ENCODE measurements around the gene TSHZ1. TPM values are rescaled to one million over a fixed set of nuclear protein-coding genes. Genes with fewer than 3 reads are reported as not detected.

Gene TSHZ1
- 10 to 100 TPM; 13.8 to 14.3 TPM for total RNA-seq

- H3K27ac Mint-ChIP-seq = peak within 1 kb of the TSS; percentile 98
- peaks cover 11% of the 10 kb centered on the region for H3K27me3 Mint-ChIP-seq (ENCODE audit: low read depth)
- peaks cover 7% of the 10 kb centered on the region for H3K36me3 Mint-ChIP-seq (ENCODE audit: low read depth)
- no peaks in the 10 kb centered on the region for H3K9me3 Mint-ChIP-seq
- DNase-seq = peak; percentile 82
- peak within 1 kb of the TSS; percentile 97 for H3K4me3 Mint-ChIP-seq
- CTCF ChIA-PET = interaction anchor here (0.7 to 2.9 kb wide), 5 partner anchors 15 to 198 kb away, joined by 3 to 7 read pairs (median 3); no protein-coding TSS in a partner anchor
- intact Hi-C loops (cut with micrococcal nuclease) = loop anchor here (1.0 to 10.0 kb wide), 7 partner anchors 139 to 1894 kb away; partner anchors contain the start of genes CNDP2 and ZNF407
- peaks cover 56% of the 10 kb centered on the region for H3K4me1 Mint-ChIP-seq (ENCODE audit: low read depth)
These were observed at the start of gene TSHZ1 for GRCh38 chr18:75210274-75211001. Gene TSHZ1, plus strand, starts transcription at chr18:75210797. Its CDS starts 1,080 bp downstream, at chr18:75211877.

- intact Hi-C loops (cut with micrococcal nuclease) = loop anchor here (10.0 kb wide), 1 partner anchor 507 kb away; no protein-coding TSS in a partner anchor
- H3K4me1 Mint-ChIP-seq (ENCODE audit: low read depth) = peaks cover 10% of the 10 kb centered on the region
- no peaks in the 10 kb centered on the region for H3K27me3 Mint-ChIP-seq (ENCODE audit: low read depth)
- peaks cover 8% of the 10 kb centered on the region for H3K9me3 Mint-ChIP-seq
- peak; percentile 12 for DNase-seq
- no peak overlapping the region for H3K27ac Mint-ChIP-seq
- CTCF ChIA-PET = no interaction called here
- H3K4me3 Mint-ChIP-seq = peak overlapping the region; percentile 62
- no peaks in the 10 kb centered on the region for H3K36me3 Mint-ChIP-seq (ENCODE audit: low read depth)
These were observed 49.2 kb upstream of the TSHZ1 start for GRCh38 chr18:75161256-75162028.

GRCh38 chr18:75162467-75162866 lies 48.1 kb upstream of the TSHZ1 start:
- Mint-ChIP-seq H3K9me3 (peaks cover 8% of the 10 kb centered on the region), H3K27me3 (ENCODE audit: low read depth) (peaks cover 5% of the 10 kb centered on the region), H3K4me1 (ENCODE audit: low read depth) (peaks cover 10% of the 10 kb centered on the region), H3K27ac (no peak overlapping the region), H3K36me3 (ENCODE audit: low read depth) (no peaks in the 10 kb centered on the region), H3K4me3 (no peak overlapping the region)
- CTCF ChIA-PET = no interaction called here
- no peak for DNase-seq
- intact Hi-C loops (cut with micrococcal nuclease) = loop anchor here (10.0 kb wide), 1 partner anchor 508 kb away; no protein-coding TSS in a partner anchor

GRCh38 chr18:75162978-75163377 lies 47.6 kb upstream of the TSHZ1 start:
- Mint-ChIP-seq H3K4me3 (no peak overlapping the region), H3K4me1 (ENCODE audit: low read depth) (peaks cover 10% of the 10 kb centered on the region), H3K9me3 (peaks cover 8% of the 10 kb centered on the region), H3K36me3 (ENCODE audit: low read depth) (no peaks in the 10 kb centered on the region), H3K27me3 (ENCODE audit: low read depth) (peaks cover 5% of the 10 kb centered on the region), H3K27ac (no peak overlapping the region)
- CTCF ChIA-PET = no interaction called here
- DNase-seq = no peak
- intact Hi-C loops (cut with micrococcal nuclease) = loop anchor here (10.0 kb wide), 1 partner anchor 508 kb away; no protein-coding TSS in a partner anchor

GRCh38 chr18:75163736-75164135 lies 46.9 kb upstream of the TSHZ1 start:
- no peak for DNase-seq
- CTCF ChIA-PET = no interaction called here
- peaks cover 8% of the 10 kb centered on the region for H3K9me3 Mint-ChIP-seq
- H3K4me1 Mint-ChIP-seq (ENCODE audit: low read depth) = peaks cover 10% of the 10 kb centered on the region
- intact Hi-C loops (cut with micrococcal nuclease) = loop anchor here (10.0 kb wide), 1 partner anchor 509 kb away; no protein-coding TSS in a partner anchor
- no peaks in the 10 kb centered on the region for H3K36me3 Mint-ChIP-seq (ENCODE audit: low read depth)
- H3K27me3 Mint-ChIP-seq (ENCODE audit: low read depth) = peaks cover 5% of the 10 kb centered on the region
- H3K27ac Mint-ChIP-seq = no peak overlapping the region
- no peak overlapping the region for H3K4me3 Mint-ChIP-seq

- DNase-seq = no peak
- CTCF ChIA-PET = no interaction called here
- peaks cover 5% of the 10 kb centered on the region for H3K27me3 Mint-ChIP-seq (ENCODE audit: low read depth)
- peaks cover 8% of the 10 kb centered on the region for H3K9me3 Mint-ChIP-seq
- H3K27ac Mint-ChIP-seq = no peak overlapping the region
- H3K4me1 Mint-ChIP-seq (ENCODE audit: low read depth) = peaks cover 10% of the 10 kb centered on the region
- no peak overlapping the region for H3K4me3 Mint-ChIP-seq
- no peaks in the 10 kb centered on the region for H3K36me3 Mint-ChIP-seq (ENCODE audit: low read depth)
- intact Hi-C loops (cut with micrococcal nuclease) = loop anchor here (10.0 kb wide), 1 partner anchor 510 kb away; no protein-coding TSS in a partner anchor
These were observed 46.1 kb upstream of the TSHZ1 start for GRCh38 chr18:75164479-75164878.

GRCh38 chr18:75165926-75166325 lies 44.7 kb upstream of the TSHZ1 start:
- DNase-seq = no peak
- H3K9me3 Mint-ChIP-seq = peaks cover 8% of the 10 kb centered on the region
- H3K27ac Mint-ChIP-seq = no peak overlapping the region
- no peaks in the 10 kb centered on the region for H3K36me3 Mint-ChIP-seq (ENCODE audit: low read depth)
- CTCF ChIA-PET = interaction anchor here (1.1 kb wide), 1 partner anchor 17 kb away, joined by 3 read pairs; no protein-coding TSS in a partner anchor
- H3K4me3 Mint-ChIP-seq = no peak overlapping the region
- peaks cover 8% of the 10 kb centered on the region for H3K4me1 Mint-ChIP-seq (ENCODE audit: low read depth)
- H3K27me3 Mint-ChIP-seq (ENCODE audit: low read depth) = peaks cover 5% of the 10 kb centered on the region
- intact Hi-C loops (cut with micrococcal nuclease) = loop anchor here (10.0 kb wide), 1 partner anchor 511 kb away; no protein-coding TSS in a partner anchor

- intact Hi-C loops (cut with micrococcal nuclease) = loop anchor here (10.0 kb wide), 1 partner anchor 512 kb away; no protein-coding TSS in a partner anchor
- Mint-ChIP-seq H3K27ac (no peak overlapping the region), H3K4me1 (ENCODE audit: low read depth) (no peaks in the 10 kb centered on the region), H3K27me3 (ENCODE audit: low read depth) (peaks cover 5% of the 10 kb centered on the region), H3K36me3 (ENCODE audit: low read depth) (no peaks in the 10 kb centered on the region), H3K4me3 (no peak overlapping the region), H3K9me3 (peaks cover 8% of the 10 kb centered on the region)
- CTCF ChIA-PET = no interaction called here
- no peak for DNase-seq
These were observed 43.5 kb upstream of the TSHZ1 start for GRCh38 chr18:75167137-75167536.

- Mint-ChIP-seq H3K4me1 (ENCODE audit: low read depth) (no peaks in the 10 kb centered on the region), H3K9me3 (peaks cover 8% of the 10 kb centered on the region), H3K36me3 (ENCODE audit: low read depth) (no peaks in the 10 kb centered on the region), H3K27ac (no peak overlapping the region), H3K4me3 (no peak overlapping the region), H3K27me3 (ENCODE audit: low read depth) (peaks cover 5% of the 10 kb centered on the region)
- CTCF ChIA-PET = no interaction called here
- intact Hi-C loops (cut with micrococcal nuclease) = loop anchor here (10.0 kb wide), 1 partner anchor 513 kb away; no protein-coding TSS in a partner anchor
- no peak for DNase-seq
These were observed 42.6 kb upstream of the TSHZ1 start for GRCh38 chr18:75167759-75168618.

GRCh38 chr18:75168619-75169018 lies 42.0 kb upstream of the TSHZ1 start:
- CTCF ChIA-PET = no interaction called here
- no peak overlapping the region for H3K4me3 Mint-ChIP-seq
- H3K36me3 Mint-ChIP-seq (ENCODE audit: low read depth) = no peaks in the 10 kb centered on the region
- peaks cover 8% of the 10 kb centered on the region for H3K9me3 Mint-ChIP-seq
- peaks cover 5% of the 10 kb centered on the region for H3K27me3 Mint-ChIP-seq (ENCODE audit: low read depth)
- intact Hi-C loops (cut with micrococcal nuclease) = loop anchor here (10.0 kb wide), 1 partner anchor 514 kb away; no protein-coding TSS in a partner anchor
- H3K4me1 Mint-ChIP-seq (ENCODE audit: low read depth) = peaks cover 3% of the 10 kb centered on the region
- DNase-seq = no peak
- H3K27ac Mint-ChIP-seq = no peak overlapping the region

GRCh38 chr18:75169411-75169810 lies 41.2 kb upstream of the TSHZ1 start:
- intact Hi-C loops (cut with micrococcal nuclease) = loop anchor here (10.0 kb wide), 1 partner anchor 515 kb away; no protein-coding TSS in a partner anchor
- peaks cover 5% of the 10 kb centered on the region for H3K27me3 Mint-ChIP-seq (ENCODE audit: low read depth)
- DNase-seq = no peak
- no peak overlapping the region for H3K27ac Mint-ChIP-seq
- no peak overlapping the region for H3K4me3 Mint-ChIP-seq
- CTCF ChIA-PET = interaction anchor here (0.7 kb wide), 1 partner anchor 328 kb away, joined by 3 read pairs; no protein-coding TSS in a partner anchor
- no peaks in the 10 kb centered on the region for H3K36me3 Mint-ChIP-seq (ENCODE audit: low read depth)
- H3K4me1 Mint-ChIP-seq (ENCODE audit: low read depth) = peaks cover 3% of the 10 kb centered on the region
- peaks cover 8% of the 10 kb centered on the region for H3K9me3 Mint-ChIP-seq
